ENCODE data around the gene SNX15.
"Not testable (repeated sequence)": the region's sequence is repeated elsewhere in the genome, so short reads cannot be mapped to it uniquely, and the experiment has no call there.

SNX15 gene

GRCh38 chr11:65021509-65021908, 5.7 kb upstream of the SNX15 start:
- no peak for DNase-seq (ENCODE audit: low spot score)
- peak overlapping the region; percentile 43 for H3K27ac ChIP-seq
- CTCF ChIA-PET: no interaction called here
- POLR2A ChIA-PET (ENCODE audit: low non-redundant PET): no interaction called here
- TF ChIP-seq CTCF (conservative IDR thresholded peaks at IDR 0.05; ENCODE audit: low read depth): no peak

GRCh38 chr11:65023502-65023901, 3.7 kb upstream of the SNX15 start:
- H3K27ac ChIP-seq; CTCF ChIA-PET; DNase-seq (ENCODE audit: low spot score); POLR2A ChIA-PET (ENCODE audit: low non-redundant PET): not testable (repeated sequence)

GRCh38 chr11:65026810-65027209, 429 bp upstream of the SNX15 start:
- DNase-seq (ENCODE audit: low spot score): no peak
- CTCF ChIA-PET: interaction anchor here (0.6 to 2.2 kb wide), 5 partner anchors 13 to 146 kb away, joined by 3 to 14 read pairs (median 5); partner anchors contain the start of gene ARL2
- peak overlapping the region; percentile 95 for H3K27ac ChIP-seq
- POLR2A ChIA-PET (ENCODE audit: low non-redundant PET): no interaction called here
- no peak for TF ChIP-seq CTCF (conservative IDR thresholded peaks at IDR 0.05; ENCODE audit: low read depth)

- no peak for DNase-seq (ENCODE audit: low spot score)
- ChIA-PET CTCF (interaction anchor here (0.6 to 0.9 kb wide), 2 partner anchors 18 to 22 kb away, joined by 3 to 4 read pairs; partner anchors contain the start of gene ARL2), POLR2A (ENCODE audit: low non-redundant PET) (no interaction called here)
- TF ChIP-seq CTCF (conservative IDR thresholded peaks at IDR 0.05; ENCODE audit: low read depth): no peak
- H3K27ac ChIP-seq: peak overlapping the region; percentile 4; the same call in 1 of the 2 replicates
Observed at GRCh38 chr11:65032216-65032615, 5.0 kb downstream of the SNX15 start.

GRCh38 chr11:65034423-65034822, 7.2 kb downstream of the SNX15 start:
- no peak for DNase-seq (ENCODE audit: low spot score)
- H3K27ac ChIP-seq: peak overlapping the region; percentile 26
- no peak for TF ChIP-seq CTCF (conservative IDR thresholded peaks at IDR 0.05; ENCODE audit: low read depth)
- POLR2A ChIA-PET (ENCODE audit: low non-redundant PET): no interaction called here
- CTCF ChIA-PET: interaction anchor here (0.6 kb wide), 1 partner anchor 69 kb away, joined by 3 read pairs; no protein-coding TSS in a partner anchor

GRCh38 chr11:65035579-65035978, 8.3 kb downstream of the SNX15 start:
- no peak for DNase-seq (ENCODE audit: low spot score)
- peak overlapping the region; percentile 6; the same call in 1 of the 2 replicates for H3K27ac ChIP-seq
- ChIA-PET POLR2A (ENCODE audit: low non-redundant PET) (no interaction called here), CTCF (no interaction called here)
- TF ChIP-seq CTCF (conservative IDR thresholded peaks at IDR 0.05; ENCODE audit: low read depth): no peak

GRCh38 chr11:65036931-65037330, 9.7 kb downstream of the SNX15 start:
- H3K27ac ChIP-seq: peak overlapping the region; percentile 53
- no peak for DNase-seq (ENCODE audit: low spot score)
- no peak for TF ChIP-seq CTCF (conservative IDR thresholded peaks at IDR 0.05; ENCODE audit: low read depth)
- POLR2A ChIA-PET (ENCODE audit: low non-redundant PET): no interaction called here
- CTCF ChIA-PET: interaction anchor here (0.7 to 1.1 kb wide), 2 partner anchors 97 to 143 kb away, joined by 3 read pairs; no protein-coding TSS in a partner anchor

Data from RWPE1 (cell line).